GM12864 (cell line): ENCODE measurements around the gene SMAD9.

Experiments
- DNase-seq: peaks from one replicate; pipeline ENCODE4 v3.0.0-alpha.2; 2011; ENCODE audit warnings: low read depth
- H3K4me3 ChIP-seq: 2 replicates; pipeline ENCODE4 v1.5.1; 2011; ENCODE audit warnings: mild to moderate bottlenecking, low read depth, low read length, control low read depth
- TF ChIP-seq, protein P1 (sequence below): IDR thresholded peaks from 2 replicates; pipeline ENCODE4 v1.5.1; 2011; ENCODE audit warnings: low read depth, mild to moderate bottlenecking, moderate library complexity, low read length, control low read depth, inconsistent platforms; ENCODE audit errors: missing control alignments

Gene SMAD9

DNA sequence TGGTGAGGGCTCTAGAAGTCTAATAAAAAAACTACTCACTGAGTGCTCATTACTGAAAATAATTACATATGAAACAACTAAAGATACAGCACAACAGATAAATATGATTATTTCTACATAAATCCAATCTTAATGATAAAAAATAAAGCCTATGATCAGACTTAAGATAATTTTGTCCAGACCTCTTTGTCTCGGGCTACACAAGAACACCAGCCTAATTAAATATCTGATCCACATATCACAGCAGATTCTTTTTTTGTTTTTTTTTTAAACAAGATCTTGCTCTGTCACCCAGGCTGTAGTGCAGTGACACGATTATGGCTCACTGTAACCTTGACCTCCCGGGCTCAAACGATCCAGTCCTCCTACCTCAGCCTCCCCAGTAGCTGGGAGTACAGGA is 30.3 kb upstream of the SMAD9 start:
- DNase-seq: no peak
- TF ChIP-seq, protein P1, sequence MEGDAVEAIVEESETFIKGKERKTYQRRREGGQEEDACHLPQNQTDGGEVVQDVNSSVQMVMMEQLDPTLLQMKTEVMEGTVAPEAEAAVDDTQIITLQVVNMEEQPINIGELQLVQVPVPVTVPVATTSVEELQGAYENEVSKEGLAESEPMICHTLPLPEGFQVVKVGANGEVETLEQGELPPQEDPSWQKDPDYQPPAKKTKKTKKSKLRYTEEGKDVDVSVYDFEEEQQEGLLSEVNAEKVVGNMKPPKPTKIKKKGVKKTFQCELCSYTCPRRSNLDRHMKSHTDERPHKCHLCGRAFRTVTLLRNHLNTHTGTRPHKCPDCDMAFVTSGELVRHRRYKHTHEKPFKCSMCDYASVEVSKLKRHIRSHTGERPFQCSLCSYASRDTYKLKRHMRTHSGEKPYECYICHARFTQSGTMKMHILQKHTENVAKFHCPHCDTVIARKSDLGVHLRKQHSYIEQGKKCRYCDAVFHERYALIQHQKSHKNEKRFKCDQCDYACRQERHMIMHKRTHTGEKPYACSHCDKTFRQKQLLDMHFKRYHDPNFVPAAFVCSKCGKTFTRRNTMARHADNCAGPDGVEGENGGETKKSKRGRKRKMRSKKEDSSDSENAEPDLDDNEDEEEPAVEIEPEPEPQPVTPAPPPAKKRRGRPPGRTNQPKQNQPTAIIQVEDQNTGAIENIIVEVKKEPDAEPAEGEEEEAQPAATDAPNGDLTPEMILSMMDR: no peak

GRCh38 chr13:36945078-36945477 is 25.0 kb upstream of the SMAD9 start:
- H3K4me3 ChIP-seq: no peak overlapping the region
- TF ChIP-seq, protein P1: no peak
- no peak for DNase-seq

More for the DNA sequence above, 30.3 kb upstream of the SMAD9 start:
- H3K4me3 ChIP-seq: no peak overlapping the region

- TF ChIP-seq, protein P1: no peak
- no peak for DNase-seq
Measured at GRCh38 chr13:36925603-36926002, 5.6 kb upstream of the SMAD9 start.

GRCh38 chr13:36924001-36924400 is 4.0 kb upstream of the SMAD9 start:
- no peak overlapping the region for H3K4me3 ChIP-seq
- TF ChIP-seq, protein P1: no peak
- no peak for DNase-seq

More at GRCh38 chr13:36925603-36926002, 5.6 kb upstream of the SMAD9 start:
- no peak overlapping the region for H3K4me3 ChIP-seq

DNA sequence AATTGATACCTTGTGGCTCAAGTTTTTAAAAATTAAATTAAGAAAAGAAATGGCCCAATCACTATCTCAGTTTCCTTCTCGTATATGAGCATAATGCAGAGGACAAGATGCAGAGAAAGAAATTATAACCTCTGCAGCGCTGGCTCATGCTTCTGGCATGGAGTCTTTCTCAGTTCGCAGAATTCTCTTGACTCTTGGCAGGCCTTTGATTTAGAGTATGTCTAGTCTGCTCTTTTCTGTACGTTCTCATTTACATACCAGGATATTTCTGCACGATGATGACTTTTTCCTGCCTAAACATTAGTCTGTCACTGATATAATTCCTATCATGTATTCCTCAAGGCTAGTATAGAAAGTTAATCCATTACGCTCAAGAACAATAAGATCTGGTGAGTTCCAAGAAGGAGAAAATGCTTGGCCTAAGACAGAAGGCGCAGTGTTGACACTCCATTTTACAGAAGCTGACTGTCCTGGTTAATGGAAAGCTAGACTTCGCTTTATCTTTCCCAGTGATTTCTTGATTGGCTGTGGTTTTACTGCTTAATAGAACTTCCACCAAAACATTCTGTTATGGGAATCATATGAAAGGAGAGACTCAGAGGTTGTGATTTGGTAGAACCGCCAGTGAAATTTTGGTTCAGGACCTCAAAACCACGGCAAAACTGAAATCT is 1.7 kb upstream of the SMAD9 start:
- TF ChIP-seq, protein P1: no peak
- no peak for DNase-seq
- H3K4me3 ChIP-seq: no peak overlapping the region

- H3K4me3 ChIP-seq: no peak overlapping the region
- no peak for DNase-seq
Measured at GRCh38 chr13:36920616-36921185, 663 bp upstream of the SMAD9 start.

More at GRCh38 chr13:36920616-36921185, 663 bp upstream of the SMAD9 start:
- TF ChIP-seq, protein P1: no peak
